Measurements from ENCODE around the gene HSFX2.
A peak's percentile ranks its signal among the peaks of the same experiment; 100 is the strongest.
"Not testable (repeated sequence)": the region's sequence is repeated elsewhere in the genome, so short reads cannot be mapped to it uniquely, and the experiment has no call there.

Gene HSFX2

GRCh38 chrX:149618871-149619270 lies 23.8 kb upstream of the HSFX2 start:
- no peak for TF ChIP-seq CTCF (IDR thresholded peaks at IDR 0.05; ENCODE audit: low read length, missing control alignments)
- no peak for DNase-seq (ENCODE audit: low read depth)
- no peak overlapping the region for H3K4me3 ChIP-seq (replicated peaks; ENCODE audit: low read depth, low read length)

- TF ChIP-seq CTCF (IDR thresholded peaks at IDR 0.05; ENCODE audit: low read length, missing control alignments): no peak
- no peak for DNase-seq (ENCODE audit: low read depth)
- no peak overlapping the region for H3K4me3 ChIP-seq (replicated peaks; ENCODE audit: low read depth, low read length)
Measured at GRCh38 chrX:149611623-149612175, 16.6 kb upstream of the HSFX2 start.

GRCh38 chrX:149610511-149610910 lies 15.4 kb upstream of the HSFX2 start:
- no peak for DNase-seq (ENCODE audit: low read depth)
- no peak for TF ChIP-seq CTCF (IDR thresholded peaks at IDR 0.05; ENCODE audit: low read length, missing control alignments)
- H3K4me3 ChIP-seq (replicated peaks; ENCODE audit: low read depth, low read length): no peak overlapping the region

- no peak for TF ChIP-seq CTCF (IDR thresholded peaks at IDR 0.05; ENCODE audit: low read length, missing control alignments)
- no peak overlapping the region for H3K4me3 ChIP-seq (replicated peaks; ENCODE audit: low read depth, low read length)
- DNase-seq (ENCODE audit: low read depth): no peak
Measured at GRCh38 chrX:149607699-149608098, 12.6 kb upstream of the HSFX2 start.

- DNase-seq (ENCODE audit: low read depth): peak; percentile 8
- H3K4me3 ChIP-seq (replicated peaks; ENCODE audit: low read depth, low read length): not testable (repeated sequence)
Measured at GRCh38 chrX:149605248-149605885, 10.3 kb upstream of the HSFX2 start.

GRCh38 chrX:149598603-149599002 lies 3.5 kb upstream of the HSFX2 start:
- not testable (repeated sequence) for H3K4me3 ChIP-seq (replicated peaks; ENCODE audit: low read depth, low read length); DNase-seq (ENCODE audit: low read depth)

- not testable (repeated sequence) for H3K4me3 ChIP-seq (replicated peaks; ENCODE audit: low read depth, low read length); DNase-seq (ENCODE audit: low read depth)
Measured at GRCh38 chrX:149595943-149596342, 829 bp upstream of the HSFX2 start.

- H3K4me3 ChIP-seq (replicated peaks; ENCODE audit: low read depth, low read length); DNase-seq (ENCODE audit: low read depth): not testable (repeated sequence)
Measured at GRCh38 chrX:149590993-149591392, 4.1 kb downstream of the HSFX2 start.

GRCh38 chrX:149587359-149587758 lies 7.8 kb downstream of the HSFX2 start, which contains the start of gene MAGEA9B:
TSS of gene MAGEA9B (minus strand) at chrX:149587459. CDS start at chrX:149583179, 4,280 bp downstream.
- not testable (repeated sequence) for H3K4me3 ChIP-seq (replicated peaks; ENCODE audit: low read depth, low read length); DNase-seq (ENCODE audit: low read depth)

- DNase-seq (ENCODE audit: low read depth): not testable (repeated sequence)
Measured at GRCh38 chrX:149585631-149586030, 9.5 kb downstream of the HSFX2 start.

GRCh38 chrX:149573456-149573855 lies 21.7 kb downstream of the HSFX2 start:
- not testable (repeated sequence) for H3K4me3 ChIP-seq (replicated peaks; ENCODE audit: low read depth, low read length); DNase-seq (ENCODE audit: low read depth)

More at GRCh38 chrX:149585631-149586030, 9.5 kb downstream of the HSFX2 start:
- H3K4me3 ChIP-seq (replicated peaks; ENCODE audit: low read depth, low read length): not testable (repeated sequence)
